OCI-LY3 (cell line): ENCODE data around the gene AATF.

Experiments used
- CTCF ChIP-seq: fragments of 200-600, 300-600 bp; sonication (generic); IDR thresholded peaks from 2 replicates; pipeline ENCODE4 v1.5.1; 2014; ENCODE audit warnings: antibody characterized with exemption, low read length, low read depth
- EZH2phosphoT487 ChIP-seq: fragments of 200-600 bp; shearing (Covaris generic); IDR thresholded peaks from 2 replicates; pipeline ENCODE4 v1.6.1; 2018; ENCODE audit warnings: antibody characterized with exemption, mixed run types, low read depth

- TF ChIP-seq CTCF = no peak
- no peak for TF ChIP-seq EZH2phosphoT487
Observed at GRCh38 chr17:36926701-36927100, 22.1 kb upstream of the AATF start.
